ENCODE measurements around the gene LRRC43.

The LRRC43 gene

GRCh38 chr12:122190842-122191668, 8.1 kb downstream of the LRRC43 start:
- peak; percentile 50 for DNase-seq (ENCODE audit: low read depth, low spot score)
- no peak overlapping the region for H3K4me3 ChIP-seq (ENCODE audit: low read depth, low read length)
- in situ Hi-C loops (cut with HindIII; ENCODE audit: low sequenced_read_pairs): no loop called here
- TF ChIP-seq CTCF (IDR thresholded peaks at IDR 0.05; ENCODE audit: low read depth, low read length): peak; percentile 88

GRCh38 chr12:122192441-122192840, 9.5 kb downstream of the LRRC43 start:
- DNase-seq (ENCODE audit: low read depth, low spot score): no peak
- TF ChIP-seq CTCF (IDR thresholded peaks at IDR 0.05; ENCODE audit: low read depth, low read length): no peak
- H3K4me3 ChIP-seq (ENCODE audit: low read depth, low read length): no peak overlapping the region
- in situ Hi-C loops (cut with HindIII; ENCODE audit: low sequenced_read_pairs): no loop called here

GRCh38 chr12:122194804-122195203, 11.9 kb downstream of the LRRC43 start:
- no peak for TF ChIP-seq CTCF (IDR thresholded peaks at IDR 0.05; ENCODE audit: low read depth, low read length)
- no peak overlapping the region for H3K4me3 ChIP-seq (ENCODE audit: low read depth, low read length)
- in situ Hi-C loops (cut with HindIII; ENCODE audit: low sequenced_read_pairs): no loop called here
- no peak for DNase-seq (ENCODE audit: low read depth, low spot score)

GRCh38 chr12:122195405-122195804, 12.5 kb downstream of the LRRC43 start:
- TF ChIP-seq CTCF (IDR thresholded peaks at IDR 0.05; ENCODE audit: low read depth, low read length): no peak
- no peak for DNase-seq (ENCODE audit: low read depth, low spot score)
- no peak overlapping the region for H3K4me3 ChIP-seq (ENCODE audit: low read depth, low read length)
- in situ Hi-C loops (cut with HindIII; ENCODE audit: low sequenced_read_pairs): no loop called here

GRCh38 chr12:122197612-122197966, 14.7 kb downstream of the LRRC43 start:
- in situ Hi-C loops (cut with HindIII; ENCODE audit: low sequenced_read_pairs): no loop called here
- no peak for DNase-seq (ENCODE audit: low read depth, low spot score)
- H3K4me3 ChIP-seq (ENCODE audit: low read depth, low read length): no peak overlapping the region
- TF ChIP-seq CTCF (IDR thresholded peaks at IDR 0.05; ENCODE audit: low read depth, low read length): no peak

GRCh38 chr12:122199484-122200355, 16.8 kb downstream of the LRRC43 start:
- no peak for TF ChIP-seq CTCF (IDR thresholded peaks at IDR 0.05; ENCODE audit: low read depth, low read length)
- in situ Hi-C loops (cut with HindIII; ENCODE audit: low sequenced_read_pairs): no loop called here
- no peak overlapping the region for H3K4me3 ChIP-seq (ENCODE audit: low read depth, low read length)
- DNase-seq (ENCODE audit: low read depth, low spot score): no peak
